Measurements from ENCODE around the gene SRBD1.

SRBD1 gene

DNA sequence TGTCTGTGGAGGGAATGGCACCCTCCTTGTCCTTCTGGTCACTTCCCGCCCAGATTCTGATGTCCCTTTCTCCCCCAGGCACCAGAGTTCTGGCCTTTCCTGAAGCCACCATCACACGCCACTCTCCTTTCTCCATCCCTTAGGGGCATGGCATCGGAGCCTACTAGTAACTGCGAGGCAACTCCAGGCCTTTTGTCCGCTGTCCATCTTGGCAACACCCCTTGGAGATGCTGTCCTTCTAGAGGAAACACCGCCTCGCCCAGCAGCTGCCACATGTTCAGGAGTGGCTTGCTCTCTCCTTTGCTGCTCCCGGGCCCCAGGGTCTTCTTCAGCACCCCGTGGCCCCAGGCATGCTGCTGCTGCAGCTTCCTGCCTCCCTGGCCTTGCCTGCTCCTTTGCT is 267.0 kb downstream of the SRBD1 start:
- no peaks in the 10 kb centered on the region for H3K27me3 ChIP-seq (ENCODE audit: control insufficient read depth, insufficient read depth, low read length)
- H3K4me3 ChIP-seq (ENCODE audit: low read length): no peak overlapping the region
- no peak overlapping the region for H3K27ac ChIP-seq (ENCODE audit: low read depth, low read length)
- no peak overlapping the region for H3K9ac ChIP-seq (ENCODE audit: low read length)
- H3K4me1 ChIP-seq (ENCODE audit: control insufficient read depth, insufficient read depth, low read length): no peaks in the 10 kb centered on the region
- H3K36me3 ChIP-seq (ENCODE audit: control insufficient read depth, insufficient read depth, low read length): no peaks in the 10 kb centered on the region

DNA sequence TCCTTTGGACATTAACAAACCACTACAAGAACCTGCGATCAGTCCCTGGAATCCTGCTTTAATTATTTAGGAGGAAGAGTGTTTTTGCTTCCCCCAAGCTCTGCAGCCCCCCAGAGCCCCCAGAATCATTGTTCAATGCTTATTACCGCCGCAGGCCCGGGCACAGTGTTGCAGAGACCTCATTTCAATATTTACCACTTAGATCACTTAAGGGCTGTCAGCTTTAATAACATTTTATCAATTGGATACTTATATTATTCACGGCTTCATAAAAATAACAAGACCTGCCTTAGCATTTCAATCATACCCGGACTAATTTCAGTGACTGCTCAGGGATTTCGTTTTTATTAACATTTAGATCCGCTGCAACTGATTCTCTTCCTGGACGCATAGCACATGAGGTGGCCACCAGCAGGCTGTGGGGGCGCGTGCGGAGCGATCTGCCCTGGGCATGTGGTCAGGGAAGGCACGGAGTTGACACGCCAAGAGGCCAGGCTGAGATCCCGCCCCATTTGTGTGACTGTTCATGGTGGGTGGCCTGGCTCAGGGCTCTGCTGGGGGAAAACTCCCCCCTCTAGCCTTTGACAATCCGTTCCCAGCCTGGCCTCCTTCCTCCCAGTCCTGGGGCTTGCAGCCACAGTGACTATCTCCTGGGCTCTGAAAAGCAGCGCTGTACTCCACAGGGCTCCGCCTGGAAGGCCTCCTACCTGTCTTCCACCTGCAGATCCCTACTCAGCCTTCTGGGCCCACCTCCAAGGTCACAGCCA is 267.6 kb downstream of the SRBD1 start:
- Histone ChIP-seq H3K36me3 (ENCODE audit: control insufficient read depth, insufficient read depth, low read length) (no peaks in the 10 kb centered on the region), H3K27ac (ENCODE audit: low read depth, low read length) (no peak overlapping the region), H3K4me3 (ENCODE audit: low read length) (no peak overlapping the region), H3K9ac (ENCODE audit: low read length) (no peak overlapping the region), H3K4me1 (ENCODE audit: control insufficient read depth, insufficient read depth, low read length) (no peaks in the 10 kb centered on the region), H3K27me3 (ENCODE audit: control insufficient read depth, insufficient read depth, low read length) (no peaks in the 10 kb centered on the region)

DNA sequence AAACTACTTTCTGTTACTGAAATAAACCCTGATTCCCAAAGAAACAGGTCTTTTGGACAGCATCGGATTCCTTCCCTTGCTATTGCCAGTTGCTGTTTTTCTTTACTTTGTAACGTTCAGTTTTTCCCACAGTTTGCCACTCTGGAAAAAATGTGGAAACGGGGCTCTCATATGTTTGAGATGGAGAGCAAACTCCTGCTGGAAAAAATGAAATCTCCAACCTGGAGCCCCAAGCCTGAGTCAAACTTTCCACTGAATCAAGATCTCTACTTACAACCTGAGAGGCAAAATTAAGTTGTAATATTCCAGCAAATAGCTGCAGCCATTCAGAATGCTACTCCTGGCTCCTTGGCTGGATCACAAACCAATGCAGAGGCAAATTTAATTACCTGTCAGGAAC is 270.7 kb downstream of the SRBD1 start:
- Histone ChIP-seq H3K36me3 (ENCODE audit: control insufficient read depth, insufficient read depth, low read length) (no peaks in the 10 kb centered on the region), H3K4me1 (ENCODE audit: control insufficient read depth, insufficient read depth, low read length) (no peaks in the 10 kb centered on the region), H3K27me3 (ENCODE audit: control insufficient read depth, insufficient read depth, low read length) (no peaks in the 10 kb centered on the region), H3K4me3 (ENCODE audit: low read length) (no peak overlapping the region), H3K9ac (ENCODE audit: low read length) (no peak overlapping the region), H3K27ac (ENCODE audit: low read depth, low read length) (no peak overlapping the region)

DNA sequence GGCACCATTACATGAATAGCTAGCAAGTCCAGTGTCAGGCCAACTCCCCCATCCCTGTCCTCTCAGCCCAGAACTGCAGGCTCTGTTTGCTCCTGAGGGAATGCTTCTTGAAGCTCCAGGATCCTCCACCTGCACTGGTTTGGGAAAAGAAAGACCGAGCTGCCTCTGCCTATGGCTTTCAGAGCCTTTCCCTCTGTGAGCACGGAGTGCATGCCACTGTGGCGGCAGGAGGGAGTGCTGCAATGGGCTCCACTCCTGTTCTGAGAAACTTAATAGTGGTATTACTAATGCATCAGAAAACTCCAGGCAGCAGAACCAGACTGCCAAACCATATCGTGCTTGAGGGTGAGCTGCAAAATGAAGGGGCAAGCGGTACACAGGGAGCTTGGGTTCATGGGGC is 271.8 kb downstream of the SRBD1 start:
- H3K27me3 ChIP-seq (ENCODE audit: control insufficient read depth, insufficient read depth, low read length): no peaks in the 10 kb centered on the region
- H3K4me3 ChIP-seq (ENCODE audit: low read length): no peak overlapping the region
- H3K27ac ChIP-seq (ENCODE audit: low read depth, low read length): no peak overlapping the region
- H3K4me1 ChIP-seq (ENCODE audit: control insufficient read depth, insufficient read depth, low read length): no peaks in the 10 kb centered on the region
- H3K9ac ChIP-seq (ENCODE audit: low read length): no peak overlapping the region
- no peaks in the 10 kb centered on the region for H3K36me3 ChIP-seq (ENCODE audit: control insufficient read depth, insufficient read depth, low read length)
